MCF 10A (cell line): ENCODE data around the gene ZSWIM6. TPM values are rescaled to one million over a fixed set of nuclear protein-coding genes. Genes with fewer than 3 reads are reported as not detected.
A peak's percentile ranks its signal among the peaks of the same experiment; 100 is the strongest.

Experiments
- BruUV-seq: library from RNA; stranded (reverse); fragments of 400-500 nt; replicated peaks from 2 replicates; lab custom pipeline; 2021; lab: Mats Ljungman, UMichigan
- CTCF ChIA-PET: fragments of 300-600 bp; sonication (Branson Sonifier 250); formaldehyde crosslinking; extraction: SDS; loops from one replicate; lab custom pipeline; 2021; ENCODE audit warnings: antibody characterized with exemption, inconsistent platforms; lab: Yijun Ruan, JAX
- POLR2A ChIA-PET: fragments of 300-600, 350-650 bp; sonication (Branson Sonifier 250); formaldehyde crosslinking; extraction: SDS; loops from one replicate; lab custom pipeline; 2020; ENCODE audit warnings: antibody characterized with exemption, inconsistent platforms; lab: Yijun Ruan, JAX
- DNase-seq: peaks from one replicate; pipeline ENCODE4 v3.0.0-alpha.2; 2018; ENCODE audit not compliant: unreplicated experiment
- H3K27ac Mint-ChIP-seq: one replicate; pipeline ENCODE4 v1.8.0; 2022; ENCODE audit warnings: mild to moderate bottlenecking, low read depth, mixed read lengths; ENCODE audit not compliant: unreplicated experiment
- H3K27me3 Mint-ChIP-seq: one replicate; pipeline ENCODE4 v1.8.0; 2022; ENCODE audit warnings: mixed read lengths; ENCODE audit not compliant: insufficient read depth, unreplicated experiment
- H3K36me3 Mint-ChIP-seq: one replicate; pipeline ENCODE4 v1.8.0; 2022; ENCODE audit warnings: mild to moderate bottlenecking, moderate library complexity, mixed read lengths; ENCODE audit not compliant: insufficient read depth, unreplicated experiment
- H3K4me1 Mint-ChIP-seq: one replicate; pipeline ENCODE4 v1.8.0; 2022; ENCODE audit warnings: mixed read lengths; ENCODE audit not compliant: insufficient read depth, unreplicated experiment
- H3K4me3 Mint-ChIP-seq: one replicate; pipeline ENCODE4 v1.8.0; 2022; ENCODE audit warnings: mild to moderate bottlenecking, moderate library complexity, mixed read lengths; ENCODE audit not compliant: unreplicated experiment
- H3K9me3 Mint-ChIP-seq: one replicate; pipeline ENCODE4 v1.8.0; 2022; ENCODE audit warnings: mixed read lengths; ENCODE audit not compliant: unreplicated experiment
- CTCF ChIP-seq: fragments of 200-600 bp; IDR thresholded peaks from one replicate; pipeline ENCODE4 v1.8.0; 2022; ENCODE audit warnings: antibody characterized with exemption, mild to moderate bottlenecking; ENCODE audit not compliant: unreplicated experiment
- intact Hi-C: fragments of 100-400 bp; cut with micrococcal nuclease; formaldehyde crosslinking; loops from 2 replicates; pipeline ENCODE4 v1.14.1; 2022
- total RNA-seq: library from RNA; stranded (reverse); gene quantifications from 2 replicates; pipeline ENCODE4 v1.2.3, GENCODE V29; 2022

Gene ZSWIM6
- total RNA-seq, 1 experiment from 2014 or later: 12.0 TPM

GRCh38 chr5:61322738-61323725, 9.0 kb upstream of the ZSWIM6 start:
- H3K36me3 Mint-ChIP-seq: no peaks in the 10 kb centered on the region
- no TSS peak for BruUV-seq
- no peaks in the 10 kb centered on the region for H3K9me3 Mint-ChIP-seq
- ChIA-PET CTCF (interaction anchor here (0.7 kb wide), 2 partner anchors 182 to 267 kb away, joined by 3 to 4 read pairs; no protein-coding TSS in a partner anchor), POLR2A (interaction anchor here (0.6 to 1.3 kb wide), 2 partner anchors 9 to 23 kb away, joined by 3 read pairs; no protein-coding TSS in a partner anchor)
- peak overlapping the region; percentile 50 for H3K27ac Mint-ChIP-seq
- DNase-seq: peak; percentile 54
- H3K4me1 Mint-ChIP-seq: peaks cover 17% of the 10 kb centered on the region
- TF ChIP-seq CTCF: no peak
- intact Hi-C loops: no loop called here
- no peaks in the 10 kb centered on the region for H3K27me3 Mint-ChIP-seq
- H3K4me3 Mint-ChIP-seq: no peak overlapping the region

GRCh38 chr5:61327760-61328753, 4.0 kb upstream of the ZSWIM6 start:
- POLR2A ChIA-PET: interaction anchor here (0.8 to 5.2 kb wide), 5 partner anchors 14 to 26 kb away, joined by 3 to 120 read pairs (median 3); no protein-coding TSS in a partner anchor
- CTCF ChIA-PET: interaction anchor here (1.0 to 3.9 kb wide), 6 partner anchors 17 to 330 kb away, joined by 3 to 26 read pairs (median 3); no protein-coding TSS in a partner anchor
- no peaks in the 10 kb centered on the region for H3K27me3 Mint-ChIP-seq
- H3K36me3 Mint-ChIP-seq: peaks cover 7% of the 10 kb centered on the region
- peak; percentile 85 for DNase-seq
- no TSS peak for BruUV-seq
- no peaks in the 10 kb centered on the region for H3K9me3 Mint-ChIP-seq
- intact Hi-C loops: no loop called here
- peaks cover 34% of the 10 kb centered on the region for H3K4me1 Mint-ChIP-seq
- H3K4me3 Mint-ChIP-seq: peak overlapping the region; percentile 4
- no peak for TF ChIP-seq CTCF
- H3K27ac Mint-ChIP-seq: no peak overlapping the region

GRCh38 chr5:61328791-61329549, 3.1 kb upstream of the ZSWIM6 start:
- no peak for TF ChIP-seq CTCF
- POLR2A ChIA-PET: interaction anchor here (3.4 to 5.2 kb wide), 3 partner anchors 16 to 166 kb away, joined by 28 to 120 read pairs (median 62); partner anchors contain the start of gene SMIM15

More at GRCh38 chr5:61328791-61329549, 3.1 kb upstream of the ZSWIM6 start:
- Mint-ChIP-seq H3K4me3 (peak overlapping the region; percentile 4), H3K27me3 (no peaks in the 10 kb centered on the region), H3K27ac (no peak overlapping the region), H3K4me1 (peaks cover 28% of the 10 kb centered on the region), H3K9me3 (no peaks in the 10 kb centered on the region), H3K36me3 (peaks cover 7% of the 10 kb centered on the region)
- DNase-seq: no peak
- CTCF ChIA-PET: interaction anchor here (0.5 to 3.9 kb wide), 6 partner anchors 18 to 874 kb away, joined by 3 to 26 read pairs (median 4); no protein-coding TSS in a partner anchor
- BruUV-seq: no TSS peak
- intact Hi-C loops: no loop called here
